Stimulated activated CD4-positive, alpha-beta T cell treated with anti-CD3 and anti-CD28 coated beads, Interleukin-1b, Interleukin-23, amount 100 ng/mL, for 1 hour (primary cell): ENCODE results near the gene TRIM10.
"Not testable (repeated sequence)": the region's sequence is repeated elsewhere in the genome, so short reads cannot be mapped to it uniquely, and the experiment has no call there.

Experiments
- DNase-seq, 2 donors: peaks; one replicate each; pipeline ENCODE4 v3.0.0-alpha.2; 2020; ENCODE audit warnings: low read depth in 2 of 2

TRIM10 gene

GRCh38 chr6:30129265-30130178, 31.5 kb downstream of the TRIM10 start:
- DNase-seq, result no peak

GRCh38 chr6:30127238-30128093, 33.5 kb downstream of the TRIM10 start:
- DNase-seq, result no peak

GRCh38 chr6:30122515-30122914, 38.5 kb downstream of the TRIM10 start:
- DNase-seq, result no peak

GRCh38 chr6:30121446-30122366, 39.3 kb downstream of the TRIM10 start:
- no peak for DNase-seq

GRCh38 chr6:30118691-30119090, 42.3 kb downstream of the TRIM10 start:
- not testable (repeated sequence) for DNase-seq

GRCh38 chr6:30116724-30117123, 44.3 kb downstream of the TRIM10 start:
- no peak for DNase-seq

GRCh38 chr6:30113841-30114240, 47.2 kb downstream of the TRIM10 start:
- no peak for DNase-seq

GRCh38 chr6:30113003-30113759, 47.8 kb downstream of the TRIM10 start, which contains the start of gene TRIM31:
Gene TRIM31 (minus strand): TSS chr6:30113090. CDS start chr6:30112805, 285 bp downstream.
- no peak for DNase-seq

- DNase-seq, result no peak
Observed at GRCh38 chr6:30112402-30112994, 48.5 kb downstream of the TRIM10 start.

- DNase-seq, result no peak
Observed at GRCh38 chr6:30111266-30111856, 49.6 kb downstream of the TRIM10 start.

GRCh38 chr6:30104661-30105060, 56.4 kb downstream of the TRIM10 start:
- no peak for DNase-seq

- DNase-seq, result no peak
Observed at GRCh38 chr6:30103872-30104179, 57.2 kb downstream of the TRIM10 start.

- DNase-seq, result peak; percentile 58 to 64
Observed at GRCh38 chr6:30102970-30103871, 57.8 kb downstream of the TRIM10 start.

- no peak for DNase-seq
Observed at GRCh38 chr6:30102414-30102969, 58.5 kb downstream of the TRIM10 start.
